ENCODE data around the gene NUP214. TPM values are rescaled to one million over a fixed set of nuclear protein-coding genes. Genes with fewer than 3 reads are reported as not detected.

NUP214 gene
- total and polyA plus RNA-seq, 2 of the 8 experiments (the other 6 are each of a cell fraction or from before 2014, with no cell fraction given) = 28.6 to 50.2 TPM

DNA sequence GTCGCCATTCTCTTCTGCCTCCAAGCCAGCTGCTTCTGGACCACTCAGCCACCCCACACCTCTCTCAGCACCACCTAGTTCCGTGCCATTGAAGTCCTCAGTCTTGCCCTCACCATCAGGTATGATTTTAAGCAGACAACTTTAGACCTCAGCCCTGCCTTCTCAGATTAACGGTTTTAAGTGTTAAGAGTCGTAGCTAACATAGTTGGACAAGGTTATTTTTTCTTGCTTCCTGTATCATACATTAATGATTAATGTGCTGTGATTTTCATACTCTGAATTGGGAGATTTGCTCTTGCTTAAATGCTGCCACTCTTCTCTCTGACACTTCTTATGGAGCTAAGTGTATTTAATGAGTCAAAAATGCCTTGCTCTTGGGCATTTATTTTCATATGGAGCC, 20.8 kb downstream of the NUP214 start:
- no peak overlapping the region for H3K27ac ChIP-seq (ENCODE audit: low read depth, low read length)
- no peak overlapping the region for H4K8ac ChIP-seq (ENCODE audit: extremely low read depth, insufficient read depth, low read length)
- H3K23me2 ChIP-seq (ENCODE audit: low read depth, low read length) = no peaks in the 10 kb centered on the region
- H3K23ac ChIP-seq (ENCODE audit: insufficient read length) = no peak overlapping the region
- H3K36me3 ChIP-seq (ENCODE audit: control insufficient read depth in 2 of 4, insufficient read depth in 4 of 4, low read length in 3 of 4) = peaks cover 26 to 78% (median 57%) of the 10 kb centered on the region in 4 experiments
- H3K9me3 ChIP-seq (ENCODE audit: insufficient read depth in 2 of 2, low read depth in 1 of 2, low read length in 1 of 2) = no peaks in the 10 kb centered on the region
- H2AFZ ChIP-seq (ENCODE audit: low read length) = no peak overlapping the region
- peaks cover 2% of the 10 kb centered on the region in 2 experiments for H4K20me1 ChIP-seq (replicated peaks in 1 of 2; ENCODE audit: control insufficient read depth in 1 of 2, insufficient read depth in 2 of 2, low read length in 2 of 2)
- H2BK5ac ChIP-seq (ENCODE audit: low read depth, low read length) = no peak overlapping the region
- CTCF ChIA-PET (ENCODE audit: partially characterized antibody) = interaction anchor here (0.8 to 1.4 kb wide), 4 partner anchors 11 to 59 kb away, joined by 3 to 4 read pairs (median 4); no protein-coding TSS in a partner anchor
- no peak overlapping the region for H3K4me2 ChIP-seq (ENCODE audit: insufficient read depth in 1 of 2, low read depth in 2 of 2, low read length in 2 of 2)
- FAIRE-seq (no peak), DNase-seq (ENCODE audit: low read depth in 1 of 2, low spot score in 2 of 2) (no peak)
- no peak overlapping the region for H2BK12ac ChIP-seq (ENCODE audit: low read depth, low read length)
- H4K5ac ChIP-seq (ENCODE audit: insufficient read length, low read depth, low read length) = no peak overlapping the region
- no peak overlapping the region for H4K91ac ChIP-seq (replicated peaks; ENCODE audit: insufficient read length, low read length)
- H2AK5ac ChIP-seq (ENCODE audit: low read depth, low read length) = no peak overlapping the region
- H2BK15ac ChIP-seq (ENCODE audit: low read length) = no peak overlapping the region
- H3K4me1 ChIP-seq (replicated peaks in 1 of 4; ENCODE audit: control insufficient read depth in 3 of 4, insufficient read depth in 4 of 4, low read length in 3 of 4) = no peaks in the 10 kb centered on the region
- no peak overlapping the region for H3K18ac ChIP-seq (ENCODE audit: extremely low read depth, low read length)
- TF ChIP-seq TBP (IDR thresholded peaks at IDR 0.05; ENCODE audit: low read depth, low read length) (no peak), EZH2 (IDR thresholded peaks at IDR 0.05; ENCODE audit: low read depth, low read length, severe bottlenecking) (no peak), CBX5 (IDR thresholded peaks at IDR 0.05; ENCODE audit: low read depth, low read length) (no peak), RXRA (IDR thresholded peaks at IDR 0.05; ENCODE audit: insufficient read depth, low read depth, low read length) (no peak), SP1 (IDR thresholded peaks at IDR 0.05; ENCODE audit: low read depth, low read length) (no peak), JUN (IDR thresholded peaks at IDR 0.05; ENCODE audit: low read depth, low read length) (no peak), GTF2F1 (IDR thresholded peaks at IDR 0.05; ENCODE audit: borderline replicate concordance, low read depth, low read length) (no peak), CEBPB (IDR thresholded peaks at IDR 0.05; ENCODE audit: low read depth, low read length) (no peak), POU5F1 (IDR thresholded peaks at IDR 0.05; ENCODE audit: low read depth, low read length) (no peak)
- TF ChIP-seq, protein P1, sequence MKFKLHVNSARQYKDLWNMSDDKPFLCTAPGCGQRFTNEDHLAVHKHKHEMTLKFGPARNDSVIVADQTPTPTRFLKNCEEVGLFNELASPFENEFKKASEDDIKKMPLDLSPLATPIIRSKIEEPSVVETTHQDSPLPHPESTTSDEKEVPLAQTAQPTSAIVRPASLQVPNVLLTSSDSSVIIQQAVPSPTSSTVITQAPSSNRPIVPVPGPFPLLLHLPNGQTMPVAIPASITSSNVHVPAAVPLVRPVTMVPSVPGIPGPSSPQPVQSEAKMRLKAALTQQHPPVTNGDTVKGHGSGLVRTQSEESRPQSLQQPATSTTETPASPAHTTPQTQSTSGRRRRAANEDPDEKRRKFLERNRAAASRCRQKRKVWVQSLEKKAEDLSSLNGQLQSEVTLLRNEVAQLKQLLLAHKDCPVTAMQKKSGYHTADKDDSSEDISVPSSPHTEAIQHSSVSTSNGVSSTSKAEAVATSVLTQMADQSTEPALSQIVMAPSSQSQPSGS (IDR thresholded peaks at IDR 0.05; ENCODE audit: low read length) = no peak
- no peak overlapping the region for H3K4ac ChIP-seq (replicated peaks; ENCODE audit: insufficient read length, low read depth, low read length)
- H3K56ac ChIP-seq (replicated peaks; ENCODE audit: insufficient read length, low read depth, low read length) = no peak overlapping the region
- no peaks in the 10 kb centered on the region for H3K79me1 ChIP-seq (ENCODE audit: low read depth, low read length)
- POLR2A ChIA-PET (ENCODE audit: partially characterized antibody) = no interaction called here
- H3K27me3 ChIP-seq (replicated peaks in 1 of 4; ENCODE audit: control insufficient read depth in 3 of 4, extremely low read depth in 1 of 4, insufficient read depth in 3 of 4, low read length in 3 of 4) = no peaks in the 10 kb centered on the region
- H3K9ac ChIP-seq (replicated peaks in 1 of 4; ENCODE audit: extremely low read depth in 1 of 4, low read depth in 3 of 4, low read length in 3 of 4) = no peak overlapping the region
- H2BK20ac ChIP-seq (ENCODE audit: low read length) = no peak overlapping the region
- no peaks in the 10 kb centered on the region for H3K79me2 ChIP-seq (ENCODE audit: control insufficient read depth in 1 of 2, insufficient read depth in 2 of 2, low read length in 2 of 2)
- H2BK120ac ChIP-seq (replicated peaks; ENCODE audit: low read depth, low read length) = no peak overlapping the region
- H3K14ac ChIP-seq (ENCODE audit: insufficient read length) = no peak overlapping the region
- no peak overlapping the region for H3K4me3 ChIP-seq (ENCODE audit: extremely low read depth in 1 of 4, insufficient read depth in 2 of 4, low read depth in 3 of 4, low read length in 4 of 4)
- WGBS, 2 experiments (ENCODE audit: extremely low coverage in 1 of 2, insufficient coverage in 1 of 2, insufficient read length in 1 of 2, insufficient replicate concordance in 2 of 2, low coverage in 1 of 2, low lambda C conversion rate in 2 of 2, missing lambda C conversion rate in 1 of 2) = 89% methylated on average over 4 of the region's 4 CpGs; no CpG with 5 or more reads in 1 of the 2 experiments

Data from H1 (cell line).